ENCODE results near the gene WASF3.

- TF ChIP-seq CTCF (IDR thresholded peaks at IDR 0.05) (no peak), POLR2A (IDR thresholded peaks at IDR 0.05) (no peak)
Observed at GRCh38 chr13:26664286-26664685, 106.8 kb downstream of the WASF3 start.
